ENCODE data around the gene CTDSPL2. TPM values are rescaled to one million over a fixed set of nuclear protein-coding genes. Genes with fewer than 3 reads are reported as not detected.
"Not testable (repeated sequence)": the region's sequence is repeated elsewhere in the genome, so short reads cannot be mapped to it uniquely, and the experiment has no call there.

Gene CTDSPL2
- total and polyA plus RNA-seq, 2 of the 4 experiments (the other 2 are of a cell fraction) = 17.3 to 47.3 TPM

DNA sequence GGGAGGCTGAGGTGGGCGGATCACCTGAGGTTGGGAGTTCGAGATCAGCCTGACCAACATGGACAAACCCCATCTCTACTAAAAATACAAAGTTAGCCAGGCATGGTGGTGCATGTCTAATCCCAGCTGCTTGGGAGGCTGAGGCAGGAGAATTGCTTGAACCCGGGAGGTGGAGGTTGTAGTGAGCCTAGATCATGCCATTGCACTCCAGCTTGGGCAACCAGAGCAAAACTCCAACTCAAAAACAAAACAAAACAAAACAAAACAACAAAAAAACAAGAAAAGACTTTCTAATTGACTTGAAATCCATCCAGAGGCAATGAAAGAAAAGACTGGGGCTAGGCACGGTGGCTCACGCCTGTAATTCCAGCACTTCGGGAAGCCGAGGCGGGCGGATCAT is 121.7 kb downstream of the CTDSPL2 start:
- dilution Hi-C loops (cut with HindIII; ENCODE audit: low sequenced_read_pairs, unreplicated experiment); H3K27me3 ChIP-seq (ENCODE audit: control insufficient read depth, insufficient read depth, low read length); H3K27ac ChIP-seq (ENCODE audit: insufficient read depth, low read length); H3K4me3 ChIP-seq (ENCODE audit: insufficient read depth, low read depth, low read length); H4K5ac ChIP-seq (ENCODE audit: low read depth, low read length); H3K4me1 ChIP-seq (ENCODE audit: control insufficient read depth, insufficient read depth, low read length); H3K9me3 ChIP-seq (ENCODE audit: control insufficient read depth, insufficient read depth, low read length); H2BK120ac ChIP-seq (ENCODE audit: low read depth, low read length); POLR2A ChIA-PET (ENCODE audit: unreplicated experiment); H3K56ac ChIP-seq (ENCODE audit: extremely low read depth, insufficient read depth, low read length); H3K4me2 ChIP-seq (ENCODE audit: low read depth, low read length); H4K91ac ChIP-seq (ENCODE audit: insufficient read depth, low read depth, low read length); ATAC-seq (ENCODE audit: low read depth); H2BK20ac ChIP-seq (ENCODE audit: low read depth, low read length); H4K8ac ChIP-seq (ENCODE audit: low read depth in 2 of 2, low read length in 2 of 2); BruUV-seq (replicated peaks); H3K23ac ChIP-seq (ENCODE audit: low read depth, low read length); H3K18ac ChIP-seq (ENCODE audit: low read depth, low read length); H3K4ac ChIP-seq (ENCODE audit: low read depth, low read length); DNase-seq; in situ Hi-C loops (cut with MboI; ENCODE audit: low sequenced_read_pairs); H3K9me1 ChIP-seq (ENCODE audit: insufficient read depth, low read length); H2AFZ ChIP-seq (replicated peaks; ENCODE audit: low read length, poor library complexity); H2AK5ac ChIP-seq (ENCODE audit: low read depth, low read length); H2AK9ac ChIP-seq (replicated peaks; ENCODE audit: low read depth, low read length, poor library complexity); H2BK15ac ChIP-seq (ENCODE audit: low read depth, low read length); H3K14ac ChIP-seq (replicated peaks; ENCODE audit: low read depth, low read length); intact Hi-C loops (cut with micrococcal nuclease); H3K9ac ChIP-seq (ENCODE audit: low read depth, low read length); H2BK5ac ChIP-seq (ENCODE audit: low read depth, low read length, poor library complexity, severe bottlenecking): not testable (repeated sequence)
- Histone ChIP-seq H3K79me1 (ENCODE audit: low read depth in 1 of 2, low read length in 2 of 2) (peaks cover 23 to 53% of the 10 kb centered on the region in 2 experiments), H4K20me1 (ENCODE audit: insufficient read depth, low read length) (peaks cover 37% of the 10 kb centered on the region), H3K36me3 (ENCODE audit: control insufficient read depth, insufficient read depth, low read length) (peaks cover 17% of the 10 kb centered on the region)
- CTCF ChIA-PET = interaction anchor here (1.0 kb wide), 1 partner anchor 11 kb away, joined by 5 read pairs; no protein-coding TSS in a partner anchor
- 95% methylated on average over 5 of the region's 9 CpGs; no CpG with 5 or more reads in 1 of the 2 experiments for WGBS, 2 experiments (ENCODE audit: extremely low coverage in 2 of 2, insufficient read length in 1 of 2)

Data from IMR-90 (cell line).